ENCODE results near the gene CPTP.

Gene CPTP

DNA sequence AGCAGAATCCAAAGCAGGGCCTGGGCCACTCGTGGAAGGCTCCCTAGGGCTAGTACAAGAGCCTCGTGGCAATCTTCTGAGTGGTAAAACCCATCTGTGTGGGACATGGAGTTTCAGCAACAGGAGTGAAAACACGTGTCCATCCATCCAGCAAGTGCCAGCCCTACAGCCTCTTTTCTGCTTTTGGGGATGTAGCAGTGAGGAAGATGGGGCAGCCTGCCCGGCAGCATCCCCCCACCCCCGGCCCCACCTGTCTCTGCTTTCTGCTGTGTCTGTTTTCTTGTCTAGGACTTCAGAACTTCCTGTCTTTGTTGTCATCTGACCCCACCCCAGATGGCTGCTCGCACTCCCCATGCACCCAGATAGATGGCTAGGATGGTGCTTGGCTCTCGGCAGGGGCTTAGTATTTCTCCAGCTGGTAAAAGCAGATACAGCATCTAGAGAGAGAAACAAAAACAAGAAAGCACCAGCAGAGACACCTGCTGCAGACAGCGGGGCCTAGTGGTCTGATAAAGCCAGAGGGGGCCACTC is 1.5 kb downstream of the CPTP start:
- in situ Hi-C loops (cut with HindIII; ENCODE audit: low sequenced_read_pairs): no loop called here
- TF ChIP-seq, protein P1, sequence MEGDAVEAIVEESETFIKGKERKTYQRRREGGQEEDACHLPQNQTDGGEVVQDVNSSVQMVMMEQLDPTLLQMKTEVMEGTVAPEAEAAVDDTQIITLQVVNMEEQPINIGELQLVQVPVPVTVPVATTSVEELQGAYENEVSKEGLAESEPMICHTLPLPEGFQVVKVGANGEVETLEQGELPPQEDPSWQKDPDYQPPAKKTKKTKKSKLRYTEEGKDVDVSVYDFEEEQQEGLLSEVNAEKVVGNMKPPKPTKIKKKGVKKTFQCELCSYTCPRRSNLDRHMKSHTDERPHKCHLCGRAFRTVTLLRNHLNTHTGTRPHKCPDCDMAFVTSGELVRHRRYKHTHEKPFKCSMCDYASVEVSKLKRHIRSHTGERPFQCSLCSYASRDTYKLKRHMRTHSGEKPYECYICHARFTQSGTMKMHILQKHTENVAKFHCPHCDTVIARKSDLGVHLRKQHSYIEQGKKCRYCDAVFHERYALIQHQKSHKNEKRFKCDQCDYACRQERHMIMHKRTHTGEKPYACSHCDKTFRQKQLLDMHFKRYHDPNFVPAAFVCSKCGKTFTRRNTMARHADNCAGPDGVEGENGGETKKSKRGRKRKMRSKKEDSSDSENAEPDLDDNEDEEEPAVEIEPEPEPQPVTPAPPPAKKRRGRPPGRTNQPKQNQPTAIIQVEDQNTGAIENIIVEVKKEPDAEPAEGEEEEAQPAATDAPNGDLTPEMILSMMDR (IDR thresholded peaks at IDR 0.05; ENCODE audit: low read depth, low read length): no peak
- no peak overlapping the region for H3K4me3 ChIP-seq (ENCODE audit: low read depth, low read length)
- DNase-seq (ENCODE audit: low read depth, low spot score): no peak

DNA sequence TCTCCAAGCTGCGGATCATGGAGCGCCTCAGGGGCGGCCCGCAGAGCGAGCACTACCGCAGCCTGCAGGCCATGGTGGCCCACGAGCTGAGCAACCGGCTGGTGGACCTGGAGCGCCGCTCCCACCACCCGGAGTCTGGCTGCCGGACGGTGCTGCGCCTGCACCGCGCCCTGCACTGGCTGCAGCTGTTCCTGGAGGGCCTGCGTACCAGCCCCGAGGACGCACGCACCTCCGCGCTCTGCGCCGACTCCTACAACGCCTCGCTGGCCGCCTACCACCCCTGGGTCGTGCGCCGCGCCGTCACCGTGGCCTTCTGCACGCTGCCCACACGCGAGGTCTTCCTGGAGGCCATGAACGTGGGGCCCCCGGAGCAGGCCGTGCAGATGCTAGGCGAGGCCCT is 2.7 kb downstream of the CPTP start:
- TF ChIP-seq, protein P1 (IDR thresholded peaks at IDR 0.05; ENCODE audit: low read depth, low read length): no peak
- no peak overlapping the region for H3K4me3 ChIP-seq (ENCODE audit: low read depth, low read length)
- DNase-seq (ENCODE audit: low read depth, low spot score): no peak
- in situ Hi-C loops (cut with HindIII; ENCODE audit: low sequenced_read_pairs): no loop called here

DNA sequence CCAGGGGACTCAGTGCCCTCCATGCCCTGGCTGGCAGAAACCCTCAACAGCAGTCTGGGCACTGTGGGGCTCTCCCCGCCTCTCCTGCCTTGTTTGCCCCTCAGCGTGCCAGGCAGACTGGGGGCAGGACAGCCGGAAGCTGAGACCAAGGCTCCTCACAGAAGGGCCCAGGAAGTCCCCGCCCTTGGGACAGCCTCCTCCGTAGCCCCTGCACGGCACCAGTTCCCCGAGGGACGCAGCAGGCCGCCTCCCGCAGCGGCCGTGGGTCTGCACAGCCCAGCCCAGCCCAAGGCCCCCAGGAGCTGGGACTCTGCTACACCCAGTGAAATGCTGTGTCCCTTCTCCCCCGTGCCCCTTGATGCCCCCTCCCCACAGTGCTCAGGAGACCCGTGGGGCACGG is 3.7 kb downstream of the CPTP start:
- no peak overlapping the region for H3K4me3 ChIP-seq (ENCODE audit: low read depth, low read length)
- in situ Hi-C loops (cut with HindIII; ENCODE audit: low sequenced_read_pairs): no loop called here
- TF ChIP-seq, protein P1 (IDR thresholded peaks at IDR 0.05; ENCODE audit: low read depth, low read length): no peak
- no peak for DNase-seq (ENCODE audit: low read depth, low spot score)

DNA sequence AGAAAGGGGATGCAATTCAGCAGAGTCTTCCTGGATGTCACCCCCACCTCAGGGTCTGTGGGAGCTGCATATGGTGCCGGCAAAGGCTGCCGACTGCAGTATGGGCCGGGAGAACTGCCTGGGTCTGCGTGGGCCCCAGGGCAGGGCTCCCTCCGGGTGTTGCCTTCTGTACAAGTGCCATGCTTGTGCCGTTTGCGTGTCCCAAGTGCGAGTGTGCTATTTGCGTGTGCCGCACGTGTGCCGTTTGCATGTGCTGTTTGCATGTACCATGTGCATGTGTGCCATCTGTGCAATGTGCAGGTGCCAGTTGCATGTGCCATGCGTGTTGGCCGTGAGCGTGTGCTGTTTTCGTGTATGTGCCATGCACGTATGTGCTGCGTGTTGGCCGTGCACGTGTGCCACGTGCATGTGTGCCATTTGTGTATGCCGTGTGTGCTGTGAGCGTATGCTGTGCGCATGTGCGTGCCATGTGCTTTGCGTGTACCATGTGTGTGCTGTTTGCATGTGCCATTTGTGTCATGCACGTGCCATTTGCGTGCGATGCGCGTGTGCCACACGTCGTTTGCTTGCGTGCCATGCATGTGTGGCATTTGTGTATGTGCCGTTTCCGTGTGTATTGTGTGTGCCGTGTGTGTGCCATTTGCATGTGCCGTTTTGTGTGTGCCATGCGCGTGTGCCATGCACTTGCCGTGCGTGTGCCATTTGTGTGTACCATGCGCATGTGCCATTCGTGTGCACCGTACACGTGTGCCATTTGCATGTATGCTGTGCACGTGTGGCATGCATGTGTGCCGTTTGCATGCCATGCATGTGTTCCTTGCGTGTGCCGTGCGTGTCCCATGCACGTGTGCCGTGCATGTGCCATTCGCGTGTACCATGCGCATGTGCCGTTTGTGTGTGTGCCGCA is 5.0 kb downstream of the CPTP start:
- TF ChIP-seq, protein P1 (IDR thresholded peaks at IDR 0.05; ENCODE audit: low read depth, low read length): no peak
- no peak overlapping the region for H3K4me3 ChIP-seq (ENCODE audit: low read depth, low read length)
- in situ Hi-C loops (cut with HindIII; ENCODE audit: low sequenced_read_pairs): no loop called here
- DNase-seq (ENCODE audit: low read depth, low spot score): no peak

DNA sequence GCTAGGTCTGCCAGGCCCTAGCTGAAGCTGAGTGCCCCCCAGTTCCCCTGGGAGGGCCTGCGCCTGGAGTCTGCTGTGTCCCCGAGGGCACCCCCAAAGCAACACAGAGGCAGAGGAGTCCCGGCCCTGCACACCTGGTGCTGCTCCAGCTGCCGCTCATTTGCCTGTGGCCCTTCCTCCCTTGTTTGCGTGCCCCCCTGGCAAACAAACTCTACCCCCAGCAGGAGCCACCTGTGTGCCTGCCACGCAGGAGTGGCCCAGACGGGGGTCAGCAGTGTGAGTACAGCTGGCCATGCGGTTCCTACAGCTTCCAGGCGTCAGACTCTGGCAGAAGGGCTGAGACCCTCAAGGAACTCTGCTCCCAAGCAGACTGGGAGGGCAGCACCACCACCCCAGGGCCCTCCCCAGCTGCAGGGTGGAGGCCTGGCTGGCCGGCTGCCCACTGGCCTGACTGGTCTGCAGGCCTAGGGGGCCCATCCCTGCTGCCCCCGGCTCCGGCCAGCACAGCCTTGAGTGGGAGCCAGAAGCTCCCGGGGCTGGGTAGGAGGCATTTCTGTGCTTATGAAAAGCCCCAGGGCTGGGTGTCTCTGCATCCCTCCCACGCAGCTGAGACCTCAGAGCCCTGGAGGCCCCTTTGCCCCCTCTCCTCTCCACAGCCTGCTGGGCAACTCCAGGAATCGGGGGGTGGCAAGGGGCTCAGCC is 5.9 kb downstream of the CPTP start:
- no peak for DNase-seq (ENCODE audit: low read depth, low spot score)
- in situ Hi-C loops (cut with HindIII; ENCODE audit: low sequenced_read_pairs): no loop called here
- TF ChIP-seq, protein P1 (IDR thresholded peaks at IDR 0.05; ENCODE audit: low read depth, low read length): no peak
- no peak overlapping the region for H3K4me3 ChIP-seq (ENCODE audit: low read depth, low read length)

DNA sequence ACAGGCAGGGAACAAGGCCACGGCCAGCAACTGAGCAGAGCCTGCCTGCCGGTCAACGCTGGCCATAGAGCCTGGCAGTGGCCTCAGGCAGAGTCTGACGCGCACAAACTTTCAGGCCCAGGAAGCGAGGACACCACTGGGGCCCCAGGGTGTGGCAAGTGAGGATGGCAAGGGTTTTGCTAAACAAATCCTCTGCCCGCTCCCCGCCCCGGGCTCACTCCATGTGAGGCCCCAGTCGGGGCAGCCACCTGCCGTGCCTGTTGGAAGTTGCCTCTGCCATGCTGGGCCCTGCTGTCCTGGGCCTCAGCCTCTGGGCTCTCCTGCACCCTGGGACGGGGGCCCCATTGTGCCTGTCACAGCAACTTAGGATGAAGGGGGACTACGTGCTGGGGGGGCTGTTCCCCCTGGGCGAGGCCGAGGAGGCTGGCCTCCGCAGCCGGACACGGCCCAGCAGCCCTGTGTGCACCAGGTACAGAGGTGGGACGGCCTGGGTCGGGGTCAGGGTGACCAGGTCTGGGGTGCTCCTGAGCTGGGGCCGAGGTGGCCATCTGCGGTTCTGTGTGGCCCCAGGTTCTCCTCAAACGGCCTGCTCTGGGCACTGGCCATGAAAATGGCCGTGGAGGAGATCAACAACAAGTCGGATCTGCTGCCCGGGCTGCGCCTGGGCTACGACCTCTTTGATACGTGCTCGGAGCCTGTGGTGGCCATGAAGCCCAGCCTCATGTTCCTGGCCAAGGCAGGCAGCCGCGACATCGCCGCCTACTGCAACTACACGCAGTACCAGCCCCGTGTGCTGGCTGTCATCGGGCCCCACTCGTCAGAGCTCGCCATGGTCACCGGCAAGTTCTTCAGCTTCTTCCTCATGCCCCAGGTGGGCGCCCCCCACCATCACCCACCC is 6.7 kb downstream of the CPTP start, which contains the start of gene TAS1R3:
Gene TAS1R3, plus strand, starts transcription at position 213 of the 898 bp plus-strand sequence. Its CDS starts 66 bp downstream, at position 279.
- DNase-seq (ENCODE audit: low read depth, low spot score): no peak
- H3K4me3 ChIP-seq (ENCODE audit: low read depth, low read length): no peak within 1 kb of the TSS
- TF ChIP-seq, protein P1 (IDR thresholded peaks at IDR 0.05; ENCODE audit: low read depth, low read length): no peak
- in situ Hi-C loops (cut with HindIII; ENCODE audit: low sequenced_read_pairs): no loop called here
